Measurements from ENCODE around the gene RABL6. TPM values are rescaled to one million over a fixed set of nuclear protein-coding genes. Genes with fewer than 3 reads are reported as not detected.
"Not testable (repeated sequence)": the region's sequence is repeated elsewhere in the genome, so short reads cannot be mapped to it uniquely, and the experiment has no call there.

RABL6 gene
- total RNA-seq, 1 donor from 2014 or later = 69.4 TPM

- H3K9ac ChIP-seq (ENCODE audit: low read length) = no peak overlapping the region
- no peak for DNase-seq (ENCODE audit: low read depth)
- Mint-ChIP-seq H3K36me3 (ENCODE audit: low read depth, unreplicated experiment) (peaks cover 13% of the 10 kb centered on the region), H3K4me3 (ENCODE audit: unreplicated experiment) (peak overlapping the region; percentile 76), H3K27me3 (ENCODE audit: low read depth, unreplicated experiment) (no peaks in the 10 kb centered on the region), H3K27ac (ENCODE audit: unreplicated experiment) (no peak overlapping the region), H3K4me1 (ENCODE audit: low read depth, unreplicated experiment) (peaks cover 6% of the 10 kb centered on the region), H3K9me3 (ENCODE audit: unreplicated experiment) (peaks cover 10% of the 10 kb centered on the region)
- H3K27me3 ChIP-seq (ENCODE audit: insufficient read depth, low read length) = no peaks in the 10 kb centered on the region
- H3K9me3 ChIP-seq (ENCODE audit: insufficient read depth, low read depth, low read length) = peaks cover 1% of the 10 kb centered on the region
- H3K4me1 ChIP-seq (ENCODE audit: insufficient read depth, low read length) = peaks cover 7% of the 10 kb centered on the region
- no peak overlapping the region for H3K27ac ChIP-seq (ENCODE audit: low read depth, low read length)
- H3K4me3 ChIP-seq (ENCODE audit: insufficient read depth, low read depth, low read length) = no peak overlapping the region
- H2AFZ ChIP-seq (ENCODE audit: low read depth, low read length) = no peak overlapping the region
- TF ChIP-seq, protein P1, sequence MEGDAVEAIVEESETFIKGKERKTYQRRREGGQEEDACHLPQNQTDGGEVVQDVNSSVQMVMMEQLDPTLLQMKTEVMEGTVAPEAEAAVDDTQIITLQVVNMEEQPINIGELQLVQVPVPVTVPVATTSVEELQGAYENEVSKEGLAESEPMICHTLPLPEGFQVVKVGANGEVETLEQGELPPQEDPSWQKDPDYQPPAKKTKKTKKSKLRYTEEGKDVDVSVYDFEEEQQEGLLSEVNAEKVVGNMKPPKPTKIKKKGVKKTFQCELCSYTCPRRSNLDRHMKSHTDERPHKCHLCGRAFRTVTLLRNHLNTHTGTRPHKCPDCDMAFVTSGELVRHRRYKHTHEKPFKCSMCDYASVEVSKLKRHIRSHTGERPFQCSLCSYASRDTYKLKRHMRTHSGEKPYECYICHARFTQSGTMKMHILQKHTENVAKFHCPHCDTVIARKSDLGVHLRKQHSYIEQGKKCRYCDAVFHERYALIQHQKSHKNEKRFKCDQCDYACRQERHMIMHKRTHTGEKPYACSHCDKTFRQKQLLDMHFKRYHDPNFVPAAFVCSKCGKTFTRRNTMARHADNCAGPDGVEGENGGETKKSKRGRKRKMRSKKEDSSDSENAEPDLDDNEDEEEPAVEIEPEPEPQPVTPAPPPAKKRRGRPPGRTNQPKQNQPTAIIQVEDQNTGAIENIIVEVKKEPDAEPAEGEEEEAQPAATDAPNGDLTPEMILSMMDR (IDR thresholded peaks at IDR 0.05; ENCODE audit: insufficient read depth, low read depth, low read length) = no peak
- no peak for TF ChIP-seq EZH2 (IDR thresholded peaks at IDR 0.05; ENCODE audit: insufficient read depth, low read length)
- no peak overlapping the region for H3K4me2 ChIP-seq (ENCODE audit: low read length)
- H3K79me2 ChIP-seq (ENCODE audit: insufficient read depth, low read length) = peaks cover 27% of the 10 kb centered on the region
- FAIRE-seq = no peak
- peaks cover 4% of the 10 kb centered on the region for H3K36me3 ChIP-seq (ENCODE audit: insufficient read depth, low read length)
- H4K20me1 ChIP-seq (ENCODE audit: insufficient read depth, low read length) = peaks cover 29% of the 10 kb centered on the region
These were observed 59.7 kb downstream of the RABL6 start for GRCh38 chr9:136867480-136867879.

DNA sequence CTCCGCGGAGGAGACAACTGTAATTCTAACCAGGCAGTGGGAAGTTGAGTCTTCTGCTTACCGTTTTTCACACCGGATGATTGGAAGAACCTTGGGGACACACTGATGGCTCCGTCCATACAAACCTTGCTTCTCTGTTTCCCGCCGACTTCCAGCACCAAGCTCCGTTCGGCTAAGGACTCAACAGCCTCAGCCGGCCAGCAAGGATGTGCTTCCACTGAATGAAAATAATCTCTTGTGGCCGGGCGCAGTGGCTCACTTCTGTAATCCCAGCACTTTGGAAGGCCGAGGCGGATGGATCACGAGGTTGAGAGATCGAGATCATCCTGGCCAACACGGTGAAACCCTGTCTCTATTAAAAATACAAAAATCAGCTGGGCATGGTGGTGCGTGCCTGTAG lies 60.2 kb downstream of the RABL6 start:
- FAIRE-seq (no peak), DNase-seq (ENCODE audit: low read depth) (no peak)
- Histone ChIP-seq H3K27ac (ENCODE audit: low read depth, low read length) (no peak overlapping the region), H3K4me1 (ENCODE audit: insufficient read depth, low read length) (peaks cover 7% of the 10 kb centered on the region), H3K27me3 (ENCODE audit: insufficient read depth, low read length) (no peaks in the 10 kb centered on the region), H3K36me3 (ENCODE audit: insufficient read depth, low read length) (peaks cover 4% of the 10 kb centered on the region), H4K20me1 (ENCODE audit: insufficient read depth, low read length) (peaks cover 25% of the 10 kb centered on the region), H3K79me2 (ENCODE audit: insufficient read depth, low read length) (peaks cover 27% of the 10 kb centered on the region), H3K4me2 (ENCODE audit: low read length) (no peak overlapping the region), H2AFZ (ENCODE audit: low read depth, low read length) (no peak overlapping the region), H3K9ac (ENCODE audit: low read length) (no peak overlapping the region), H3K9me3 (ENCODE audit: insufficient read depth, low read depth, low read length) (peaks cover 4% of the 10 kb centered on the region), H3K4me3 (ENCODE audit: insufficient read depth, low read depth, low read length) (no peak overlapping the region)
- H3K36me3 Mint-ChIP-seq (ENCODE audit: low read depth, unreplicated experiment) = peaks cover 13% of the 10 kb centered on the region
- H3K9me3 Mint-ChIP-seq (ENCODE audit: unreplicated experiment) = peaks cover 10% of the 10 kb centered on the region
- H3K27ac Mint-ChIP-seq (ENCODE audit: unreplicated experiment) = no peak overlapping the region
- peaks cover 6% of the 10 kb centered on the region for H3K4me1 Mint-ChIP-seq (ENCODE audit: low read depth, unreplicated experiment)
- TF ChIP-seq, protein P1 (IDR thresholded peaks at IDR 0.05; ENCODE audit: insufficient read depth, low read depth, low read length) = no peak
- TF ChIP-seq EZH2 (IDR thresholded peaks at IDR 0.05; ENCODE audit: insufficient read depth, low read length) = no peak
- H3K4me3 Mint-ChIP-seq (ENCODE audit: unreplicated experiment) = peak overlapping the region; percentile 25
- no peaks in the 10 kb centered on the region for H3K27me3 Mint-ChIP-seq (ENCODE audit: low read depth, unreplicated experiment)

DNA sequence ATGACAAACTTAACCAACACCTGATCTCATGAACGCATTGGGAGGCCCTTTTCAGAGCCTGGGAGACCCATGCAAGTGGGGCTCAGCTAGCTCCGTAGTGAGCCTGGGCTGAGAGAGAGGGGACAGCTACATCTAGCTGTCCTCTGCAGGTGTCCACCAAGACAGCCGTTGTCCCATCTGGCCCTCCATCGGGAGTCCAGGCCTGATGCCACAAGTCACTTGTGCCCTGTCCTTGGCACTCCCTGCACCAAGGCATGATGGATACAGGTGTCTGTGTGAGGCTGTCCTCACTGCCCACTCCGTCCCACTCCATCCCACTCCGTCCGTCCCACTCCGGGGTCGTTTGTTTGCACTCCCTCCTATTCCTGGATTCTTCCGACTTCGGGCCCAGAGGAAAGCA lies 60.9 kb downstream of the RABL6 start:
- no peak overlapping the region for H3K4me3 ChIP-seq (ENCODE audit: insufficient read depth, low read depth, low read length)
- no peak overlapping the region for H3K4me2 ChIP-seq (ENCODE audit: low read length)
- FAIRE-seq = no peak
- Mint-ChIP-seq H3K27ac (ENCODE audit: unreplicated experiment) (no peak overlapping the region), H3K4me3 (ENCODE audit: unreplicated experiment) (peak overlapping the region; percentile 50), H3K4me1 (ENCODE audit: low read depth, unreplicated experiment) (peaks cover 6% of the 10 kb centered on the region), H3K9me3 (ENCODE audit: unreplicated experiment) (peaks cover 10% of the 10 kb centered on the region), H3K27me3 (ENCODE audit: low read depth, unreplicated experiment) (no peaks in the 10 kb centered on the region), H3K36me3 (ENCODE audit: low read depth, unreplicated experiment) (peaks cover 13% of the 10 kb centered on the region)
- H4K20me1 ChIP-seq (ENCODE audit: insufficient read depth, low read length) = peaks cover 17% of the 10 kb centered on the region
- H2AFZ ChIP-seq (ENCODE audit: low read depth, low read length) = no peak overlapping the region
- H3K27me3 ChIP-seq (ENCODE audit: insufficient read depth, low read length) = no peaks in the 10 kb centered on the region
- no peak for TF ChIP-seq EZH2 (IDR thresholded peaks at IDR 0.05; ENCODE audit: insufficient read depth, low read length)
- TF ChIP-seq, protein P1 (IDR thresholded peaks at IDR 0.05; ENCODE audit: insufficient read depth, low read depth, low read length) = no peak
- H3K9me3 ChIP-seq (ENCODE audit: insufficient read depth, low read depth, low read length) = peaks cover 4% of the 10 kb centered on the region
- DNase-seq (ENCODE audit: low read depth) = no peak
- peaks cover 7% of the 10 kb centered on the region for H3K4me1 ChIP-seq (ENCODE audit: insufficient read depth, low read length)
- H3K27ac ChIP-seq (ENCODE audit: low read depth, low read length) = no peak overlapping the region
- H3K36me3 ChIP-seq (ENCODE audit: insufficient read depth, low read length) = peaks cover 3% of the 10 kb centered on the region
- peaks cover 24% of the 10 kb centered on the region for H3K79me2 ChIP-seq (ENCODE audit: insufficient read depth, low read length)
- no peak overlapping the region for H3K9ac ChIP-seq (ENCODE audit: low read length)

DNA sequence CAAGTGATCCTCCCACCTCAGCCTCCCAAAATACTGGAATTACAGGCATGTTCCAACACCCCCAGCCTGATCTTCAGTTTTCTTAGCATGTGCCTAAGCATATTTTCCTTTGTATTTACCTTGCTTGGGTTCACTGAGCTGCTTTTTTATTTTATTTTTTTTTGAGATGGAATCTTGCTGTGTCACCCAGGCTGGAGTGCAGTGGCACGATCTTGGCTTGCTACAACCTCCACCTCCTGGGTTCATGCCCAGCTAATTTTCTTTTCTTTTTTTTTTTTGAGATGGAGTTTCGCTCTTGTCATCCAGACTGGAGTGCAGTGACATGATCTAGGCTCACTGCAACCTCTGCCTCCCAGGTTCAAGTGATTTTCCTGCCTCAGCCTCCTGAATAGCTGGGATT lies 61.9 kb downstream of the RABL6 start:
- not testable (repeated sequence) for DNase-seq (ENCODE audit: low read depth); H3K36me3 ChIP-seq (ENCODE audit: insufficient read depth, low read length); H3K27me3 ChIP-seq (ENCODE audit: insufficient read depth, low read length); H3K27ac Mint-ChIP-seq (ENCODE audit: unreplicated experiment); H4K20me1 ChIP-seq (ENCODE audit: insufficient read depth, low read length); FAIRE-seq; H3K9ac ChIP-seq (ENCODE audit: low read length); H3K4me3 Mint-ChIP-seq (ENCODE audit: unreplicated experiment); H3K27ac ChIP-seq (ENCODE audit: low read depth, low read length); H3K4me2 ChIP-seq (ENCODE audit: low read length); H3K4me3 ChIP-seq (ENCODE audit: insufficient read depth, low read depth, low read length); H2AFZ ChIP-seq (ENCODE audit: low read depth, low read length); H3K27me3 Mint-ChIP-seq (ENCODE audit: low read depth, unreplicated experiment); H3K4me1 Mint-ChIP-seq (ENCODE audit: low read depth, unreplicated experiment); H3K4me1 ChIP-seq (ENCODE audit: insufficient read depth, low read length); H3K9me3 ChIP-seq (ENCODE audit: insufficient read depth, low read depth, low read length)
- H3K36me3 Mint-ChIP-seq (ENCODE audit: low read depth, unreplicated experiment) = peaks cover 13% of the 10 kb centered on the region
- peaks cover 10% of the 10 kb centered on the region for H3K9me3 Mint-ChIP-seq (ENCODE audit: unreplicated experiment)
- H3K79me2 ChIP-seq (ENCODE audit: insufficient read depth, low read length) = peaks cover 15% of the 10 kb centered on the region
